Stimulated activated effector memory CD8-positive, alpha-beta T cell treated with anti-CD3 and anti-CD28 coated beads, Interleukin-12 subunit alpha, Interleukin-12 subunit beta, amount 100 ng/mL, for 72 hours (primary cell): ENCODE results near the gene PEX11G.
A peak's percentile ranks its signal among the peaks of the same experiment; 100 is the strongest.

Experiments used
- ATAC-seq: fragments of 150-1000 bp; cut with Tn5 transposase; 2 replicates; pipeline ENCODE4 v1.10.0; 2021
- DNase-seq, 2 donors: peaks; one replicate each; pipeline ENCODE4 v3.0.0; 2021 to 2022; ENCODE audit warnings: low spot score in 2 of 2
- H3K27ac Mint-ChIP-seq: one replicate; pipeline ENCODE4 v1.8.0; 2022; ENCODE audit warnings: mild to moderate bottlenecking, mixed read lengths
- H3K36me3 Mint-ChIP-seq: one replicate; pipeline ENCODE4 v1.8.0; 2022; ENCODE audit warnings: mild to moderate bottlenecking, mixed read lengths
- H3K4me1 Mint-ChIP-seq: one replicate; pipeline ENCODE4 v1.8.0; 2022; ENCODE audit warnings: mixed read lengths
- H3K4me3 Mint-ChIP-seq: one replicate; pipeline ENCODE4 v1.8.0; 2022; ENCODE audit warnings: mild to moderate bottlenecking, mixed read lengths
- H3K9me3 Mint-ChIP-seq: one replicate; pipeline ENCODE4 v1.8.0; 2022; ENCODE audit warnings: mixed read lengths

The PEX11G gene

DNA sequence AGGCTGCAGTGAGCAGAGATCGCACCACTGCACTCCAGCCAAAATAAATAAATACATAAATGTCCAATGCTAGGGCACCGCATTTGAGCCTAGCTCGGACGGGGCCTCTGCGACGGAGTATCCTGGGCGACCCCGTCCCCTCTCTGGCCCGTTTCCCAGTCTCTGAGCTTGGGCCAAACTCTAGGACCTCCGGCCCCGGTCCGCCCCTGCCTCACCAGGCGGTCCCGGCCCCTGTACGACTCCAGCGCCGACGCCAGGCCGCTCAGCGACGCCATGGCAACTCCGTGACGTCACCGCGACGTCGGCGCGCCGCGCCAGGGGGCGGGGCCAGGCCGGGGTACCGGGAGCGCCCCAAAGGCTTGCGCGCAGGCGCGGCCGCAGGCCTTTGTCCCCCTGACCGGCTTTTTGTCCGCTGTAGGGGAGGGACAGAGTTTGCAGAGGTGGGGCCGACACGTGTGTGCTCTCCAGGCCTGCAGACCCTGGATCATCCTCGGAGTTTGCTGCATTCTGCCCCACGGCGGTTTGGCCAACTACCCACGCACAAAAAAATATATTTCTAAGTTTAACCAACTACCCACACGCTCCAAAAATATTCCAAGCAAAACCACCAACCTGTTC lies at the start of gene PEX11G:
Gene PEX11G, minus strand, starts transcription at position 300 of the 618 bp plus-strand sequence. Its CDS starts 25 bp downstream, at position 275.
- peak within 1 kb of the TSS; percentile 86 for H3K27ac Mint-ChIP-seq
- peak within 1 kb of the TSS; percentile 69 for H3K4me3 Mint-ChIP-seq
- H3K9me3 Mint-ChIP-seq: no peaks in the 10 kb centered on the region
- peak; percentile 94 to 96 for DNase-seq
- peaks cover 30% of the 10 kb centered on the region for H3K4me1 Mint-ChIP-seq
- peak; percentile 83 for ATAC-seq
- H3K36me3 Mint-ChIP-seq: peaks cover 4% of the 10 kb centered on the region

GRCh38 chr19:7535998-7536695 lies 47.3 kb upstream of the PEX11G start:
- no peak for DNase-seq
- peaks cover 64% of the 10 kb centered on the region for H3K36me3 Mint-ChIP-seq
- H3K4me1 Mint-ChIP-seq: peaks cover 26% of the 10 kb centered on the region
- peak overlapping the region; percentile 91 for H3K27ac Mint-ChIP-seq
- no peaks in the 10 kb centered on the region for H3K9me3 Mint-ChIP-seq
- ATAC-seq: peak; percentile 0
- H3K4me3 Mint-ChIP-seq: peak overlapping the region; percentile 98

DNA sequence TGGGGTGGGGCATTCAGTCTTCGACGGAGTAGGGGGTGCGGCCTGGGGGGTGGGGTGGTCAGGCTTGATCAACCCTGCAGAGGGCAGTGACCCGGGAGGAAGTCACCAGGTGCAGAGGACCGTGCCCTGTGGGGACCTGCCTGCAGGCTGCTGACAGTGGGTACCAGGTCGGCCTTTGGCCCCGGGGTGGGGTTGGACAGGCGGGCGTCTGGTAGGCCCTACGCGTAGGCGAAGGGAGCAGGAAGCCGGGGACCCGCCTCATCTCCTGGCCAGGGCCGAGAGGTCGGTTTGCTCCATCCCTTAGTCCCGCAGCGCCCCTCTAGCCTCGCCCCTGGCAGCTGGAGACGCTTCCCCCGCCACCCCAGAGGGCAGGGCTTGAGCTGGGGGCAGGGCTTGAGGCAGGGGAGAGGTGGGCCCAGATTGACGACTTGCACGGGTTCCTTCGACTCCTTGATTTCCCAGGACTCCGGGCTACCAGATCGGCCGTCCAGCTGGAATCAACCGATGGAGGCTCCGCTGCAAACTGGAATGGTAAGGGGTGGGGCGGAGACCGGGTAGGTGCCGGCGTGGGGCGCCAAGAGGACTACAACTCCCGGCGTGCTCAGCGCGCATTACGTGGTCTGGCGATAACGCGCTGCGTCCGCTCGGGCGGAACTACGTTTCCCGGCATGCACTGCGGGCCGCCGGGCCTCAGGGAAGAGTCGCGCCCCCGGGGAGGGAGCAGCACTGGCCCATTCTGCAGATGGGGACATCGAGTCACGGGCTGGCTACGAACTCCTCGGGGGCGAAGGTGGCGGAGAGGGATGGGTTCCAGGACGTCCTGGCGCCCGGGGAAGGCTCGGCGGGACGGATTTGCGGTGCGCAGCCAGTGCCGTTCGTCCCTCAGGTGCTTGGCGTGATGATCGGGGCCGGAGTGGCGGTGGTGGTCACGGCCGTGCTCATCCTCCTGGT lies 46.5 kb upstream of the PEX11G start, which contains the start of gene PNPLA6:
Gene PNPLA6, plus strand, starts transcription at position 671 of the 951 bp plus-strand sequence. Its CDS starts 72 bp downstream, at position 743.
- H3K4me3 Mint-ChIP-seq: peak within 1 kb of the TSS; percentile 98
- peak within 1 kb of the TSS; percentile 91 for H3K27ac Mint-ChIP-seq
- ATAC-seq: peak; percentile 83
- DNase-seq: peak; percentile 96 to 98
- peaks cover 27% of the 10 kb centered on the region for H3K4me1 Mint-ChIP-seq
- no peaks in the 10 kb centered on the region for H3K9me3 Mint-ChIP-seq
- H3K36me3 Mint-ChIP-seq: peaks cover 63% of the 10 kb centered on the region

DNA sequence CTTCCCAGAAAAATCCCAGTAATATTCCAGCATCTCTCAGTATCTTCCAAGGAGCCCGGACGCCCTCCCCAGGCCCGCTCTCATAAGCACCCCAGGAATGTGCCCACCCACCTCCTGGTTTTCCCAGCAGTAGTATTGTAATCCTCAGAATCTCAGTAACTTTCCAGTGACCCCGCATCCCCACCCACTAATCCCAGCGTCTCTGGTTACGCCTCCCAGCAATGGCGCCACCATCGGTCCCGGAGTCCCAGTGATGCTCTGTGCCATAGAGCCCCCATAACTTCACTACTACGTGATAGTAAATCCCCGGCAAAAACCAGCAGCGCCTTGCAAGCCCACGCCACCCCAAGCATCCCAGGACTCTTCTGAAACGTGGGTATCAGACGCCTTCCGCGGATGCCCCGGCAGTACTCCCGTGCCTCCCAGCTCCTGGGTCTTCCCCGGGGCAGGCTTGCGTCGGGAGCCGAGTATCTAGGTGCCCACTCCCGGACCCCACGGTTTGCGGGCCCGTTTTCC lies 45.8 kb upstream of the PEX11G start:
- H3K4me1 Mint-ChIP-seq: peaks cover 30% of the 10 kb centered on the region
- peak overlapping the region; percentile 98 for H3K4me3 Mint-ChIP-seq
- ATAC-seq (peak; percentile 35), DNase-seq (no peak)
- H3K9me3 Mint-ChIP-seq: no peaks in the 10 kb centered on the region
- peaks cover 59% of the 10 kb centered on the region for H3K36me3 Mint-ChIP-seq
- H3K27ac Mint-ChIP-seq: peak overlapping the region; percentile 91

- Mint-ChIP-seq H3K4me3 (peak overlapping the region; percentile 98), H3K36me3 (peaks cover 57% of the 10 kb centered on the region), H3K4me1 (peaks cover 30% of the 10 kb centered on the region), H3K27ac (peak overlapping the region; percentile 91), H3K9me3 (no peaks in the 10 kb centered on the region)
- ATAC-seq: peak; percentile 68
- DNase-seq: peak; percentile 55 to 86
These were observed 45.2 kb upstream of the PEX11G start for GRCh38 chr19:7533925-7534480.

GRCh38 chr19:7533281-7533885 lies 44.5 kb upstream of the PEX11G start:
- H3K9me3 Mint-ChIP-seq: no peaks in the 10 kb centered on the region
- peaks cover 57% of the 10 kb centered on the region for H3K36me3 Mint-ChIP-seq
- peak overlapping the region; percentile 98 for H3K4me3 Mint-ChIP-seq
- peaks cover 30% of the 10 kb centered on the region for H3K4me1 Mint-ChIP-seq
- DNase-seq (no peak), ATAC-seq (no peak)
- peak overlapping the region; percentile 91 for H3K27ac Mint-ChIP-seq

- ATAC-seq: no peak
- H3K4me1 Mint-ChIP-seq: peaks cover 15% of the 10 kb centered on the region
These were observed 41.0 kb upstream of the PEX11G start for GRCh38 chr19:7529610-7530490.

DNA sequence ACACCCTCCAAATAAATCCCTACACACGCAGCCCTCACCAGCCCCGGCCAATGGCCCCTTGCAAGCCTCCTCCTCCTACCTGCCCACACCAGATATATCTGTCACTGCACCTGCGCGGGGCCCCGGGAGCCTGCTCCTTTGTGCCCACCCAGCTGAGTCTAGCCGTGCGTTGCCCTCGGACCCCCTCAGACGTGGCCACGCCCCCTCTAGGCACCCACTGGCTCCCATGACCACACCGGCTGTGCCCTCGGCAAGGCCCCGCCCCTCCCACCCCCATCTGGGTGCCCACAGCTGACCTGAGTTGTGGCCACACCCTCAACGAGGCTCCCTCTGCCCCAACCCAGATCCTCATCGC lies 40.4 kb upstream of the PEX11G start:
- H3K36me3 Mint-ChIP-seq: peaks cover 35% of the 10 kb centered on the region
- no peak overlapping the region for H3K4me3 Mint-ChIP-seq

More at GRCh38 chr19:7529610-7530490, 41.0 kb upstream of the PEX11G start:
- no peaks in the 10 kb centered on the region for H3K9me3 Mint-ChIP-seq
- peaks cover 41% of the 10 kb centered on the region for H3K36me3 Mint-ChIP-seq
- no peak for DNase-seq
- no peak overlapping the region for H3K4me3 Mint-ChIP-seq
- no peak overlapping the region for H3K27ac Mint-ChIP-seq

GRCh38 chr19:7528522-7529245 lies 39.8 kb upstream of the PEX11G start:
- DNase-seq (no peak), ATAC-seq (no peak)
- H3K27ac Mint-ChIP-seq: no peak overlapping the region
- no peak overlapping the region for H3K4me3 Mint-ChIP-seq
- H3K9me3 Mint-ChIP-seq: no peaks in the 10 kb centered on the region
- peaks cover 14% of the 10 kb centered on the region for H3K4me1 Mint-ChIP-seq
- H3K36me3 Mint-ChIP-seq: peaks cover 33% of the 10 kb centered on the region

More for the DNA sequence above, 40.4 kb upstream of the PEX11G start:
- H3K4me1 Mint-ChIP-seq: peaks cover 15% of the 10 kb centered on the region
- DNase-seq (no peak), ATAC-seq (no peak)
- H3K9me3 Mint-ChIP-seq: no peaks in the 10 kb centered on the region
- H3K27ac Mint-ChIP-seq: no peak overlapping the region

GRCh38 chr19:7528192-7528519 lies 39.3 kb upstream of the PEX11G start:
- H3K4me1 Mint-ChIP-seq: peaks cover 13% of the 10 kb centered on the region
- no peak for DNase-seq
- H3K27ac Mint-ChIP-seq: no peak overlapping the region
- H3K9me3 Mint-ChIP-seq: no peaks in the 10 kb centered on the region
- peaks cover 34% of the 10 kb centered on the region for H3K36me3 Mint-ChIP-seq
- ATAC-seq: peak; percentile 4
- no peak overlapping the region for H3K4me3 Mint-ChIP-seq

DNA sequence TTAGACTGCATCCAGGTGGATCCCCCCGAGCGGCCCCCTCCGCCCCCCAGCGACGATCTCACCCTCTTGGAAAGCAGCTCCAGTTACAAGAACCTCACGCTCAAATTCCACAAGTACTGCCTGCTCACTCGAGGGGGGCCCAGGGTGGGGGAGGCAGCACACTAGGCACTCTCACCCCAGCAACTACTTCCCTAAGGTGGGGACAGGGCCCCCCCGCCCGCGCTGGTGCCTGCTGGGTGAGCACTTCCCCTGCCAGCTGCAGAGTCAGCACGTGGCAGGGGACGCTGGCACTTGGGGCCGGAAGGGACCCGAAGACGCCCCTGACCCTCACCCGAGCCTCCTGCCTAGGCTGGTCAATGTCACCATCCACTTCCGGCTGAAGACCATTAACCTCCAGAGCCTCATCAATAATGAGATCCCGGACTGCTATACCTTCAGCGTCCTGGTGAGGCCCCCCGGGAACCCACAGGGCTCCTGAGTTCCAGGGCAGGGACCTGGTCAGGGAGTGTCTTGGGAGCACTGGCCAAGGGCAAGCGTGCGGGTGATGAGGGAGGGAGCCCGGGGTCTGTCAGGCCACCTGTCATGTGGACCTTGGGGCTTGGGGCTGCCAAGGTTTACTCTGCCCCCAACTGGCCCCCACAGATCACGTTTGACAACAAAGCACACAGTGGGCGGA lies 38.8 kb upstream of the PEX11G start:
- no peak overlapping the region for H3K4me3 Mint-ChIP-seq
- no peaks in the 10 kb centered on the region for H3K9me3 Mint-ChIP-seq
- ATAC-seq (no peak), DNase-seq (no peak)
- H3K36me3 Mint-ChIP-seq: peaks cover 39% of the 10 kb centered on the region
- no peak overlapping the region for H3K27ac Mint-ChIP-seq
- H3K4me1 Mint-ChIP-seq: peaks cover 13% of the 10 kb centered on the region

DNA sequence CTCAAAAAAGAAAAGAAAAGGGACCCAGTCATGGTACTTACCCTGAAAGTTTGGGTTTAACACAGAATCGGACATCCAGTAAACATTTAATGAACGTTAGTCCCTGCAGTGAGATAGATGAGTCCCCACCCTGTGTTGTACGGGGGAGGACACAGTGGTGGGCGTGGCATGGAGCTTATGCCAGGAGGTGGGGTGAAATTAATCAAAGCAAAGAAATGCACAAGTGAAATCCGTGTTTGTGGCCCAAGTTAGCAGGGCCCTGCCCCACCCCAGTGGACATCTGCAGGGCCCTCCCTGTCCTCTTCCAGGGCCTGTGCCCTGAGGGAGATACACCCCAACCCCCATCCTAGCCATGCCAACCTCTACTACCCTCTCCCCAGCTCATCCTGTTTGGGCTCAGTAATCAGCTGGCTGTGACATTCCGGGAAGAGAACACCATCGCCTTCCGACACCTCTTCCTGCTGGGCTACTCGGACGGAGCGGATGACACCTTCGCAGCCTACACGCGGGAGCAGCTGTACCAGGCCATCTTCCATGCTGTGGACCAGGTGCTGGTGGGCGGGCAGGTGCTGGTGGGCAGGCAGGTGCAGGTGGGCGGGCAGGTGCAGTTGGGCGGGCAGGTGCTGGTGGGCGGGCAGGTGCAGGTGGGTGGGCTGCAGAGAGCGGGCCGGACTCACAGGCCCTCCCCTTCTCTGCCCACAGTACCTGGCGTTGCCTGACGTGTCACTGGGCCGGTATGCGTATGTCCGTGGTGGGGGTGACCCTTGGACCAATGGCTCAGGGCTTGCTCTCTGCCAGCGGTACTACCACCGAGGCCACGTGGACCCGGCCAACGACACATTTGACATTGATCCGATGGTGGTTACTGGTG lies 37.5 kb upstream of the PEX11G start:
- no peak overlapping the region for H3K4me3 Mint-ChIP-seq

More for the DNA sequence above, 37.5 kb upstream of the PEX11G start:
- Mint-ChIP-seq H3K36me3 (peaks cover 50% of the 10 kb centered on the region), H3K27ac (no peak overlapping the region), H3K9me3 (no peaks in the 10 kb centered on the region), H3K4me1 (peaks cover 22% of the 10 kb centered on the region)
- no peak for ATAC-seq
- DNase-seq: no peak
